ENCODE data around the gene GRID1. TPM values are rescaled to one million over a fixed set of nuclear protein-coding genes. Genes with fewer than 3 reads are reported as not detected.

Gene GRID1
- polyA plus RNA-seq, 1 of the 3 experiments (the other 2 are of a cell fraction) = 0.13 TPM

- no peak for DNase-seq
- ChIA-PET CTCF (no interaction called here), POLR2A (interaction anchor here (0.5 kb wide), 1 partner anchor 107 kb away, joined by 4 read pairs; no protein-coding TSS in a partner anchor)
- Histone ChIP-seq H3K36me3 (replicated peaks in 1 of 2; ENCODE audit: control insufficient read depth in 1 of 2, insufficient read depth in 2 of 2, low read length in 1 of 2) (no peaks in the 10 kb centered on the region), H3K27ac (ENCODE audit: low read depth in 2 of 2, low read length in 1 of 2) (no peak overlapping the region), H3K4me2 (no peak overlapping the region), H3K9me3 (no peaks in the 10 kb centered on the region), H3F3A (replicated peaks; ENCODE audit: insufficient read depth) (no peaks in the 10 kb centered on the region), H3K79me2 (ENCODE audit: insufficient read depth) (no peaks in the 10 kb centered on the region), H3K9me2 (no peaks in the 10 kb centered on the region), H3K4me1 (ENCODE audit: control insufficient read depth in 1 of 2, insufficient read depth in 2 of 2, low read depth in 1 of 2, low read length in 1 of 2) (peaks cover 0 to 29% of the 10 kb centered on the region in 2 experiments; a peak in 2 of 4 replicates), H4K20me1 (ENCODE audit: insufficient read depth) (no peaks in the 10 kb centered on the region), H3K9ac (no peak overlapping the region), H2AFZ (ENCODE audit: low read depth) (no peak overlapping the region), H3K27me3 (ENCODE audit: insufficient read depth) (no peaks in the 10 kb centered on the region), H3K4me3 (ENCODE audit: low read depth in 2 of 2, low read length in 1 of 2) (no peak overlapping the region)
- TF ChIP-seq GABPA (IDR thresholded peaks at IDR 0.05; ENCODE audit: low read depth) (no peak), TAF1 (IDR thresholded peaks at IDR 0.05; ENCODE audit: borderline replicate concordance, low read depth, low read length) (no peak), NFIC (IDR thresholded peaks at IDR 0.05; ENCODE audit: borderline replicate concordance) (no peak), FOSL2 (IDR thresholded peaks at IDR 0.05; ENCODE audit: borderline replicate concordance, low read depth) (no peak), NRF1 (IDR thresholded peaks at IDR 0.05; ENCODE audit: low read depth, low read length) (no peak), JUND (IDR thresholded peaks at IDR 0.05) (no peak), FOXM1 (IDR thresholded peaks at IDR 0.05; ENCODE audit: low read depth) (no peak), MAX (IDR thresholded peaks at IDR 0.05; ENCODE audit: low read depth) (no peak), SIN3A (IDR thresholded peaks at IDR 0.05; ENCODE audit: borderline replicate concordance, low read depth, low read length) (no peak), ELF1 (IDR thresholded peaks at IDR 0.05) (no peak), CHD2 (IDR thresholded peaks at IDR 0.05; ENCODE audit: low read length, partially characterized antibody) (no peak), EZH2phosphoT487 (IDR thresholded peaks at IDR 0.05; ENCODE audit: borderline replicate concordance, low read depth) (no peak), MXI1 (IDR thresholded peaks at IDR 0.05; ENCODE audit: low read depth, low read length) (no peak)
- TF ChIP-seq, protein P1, sequence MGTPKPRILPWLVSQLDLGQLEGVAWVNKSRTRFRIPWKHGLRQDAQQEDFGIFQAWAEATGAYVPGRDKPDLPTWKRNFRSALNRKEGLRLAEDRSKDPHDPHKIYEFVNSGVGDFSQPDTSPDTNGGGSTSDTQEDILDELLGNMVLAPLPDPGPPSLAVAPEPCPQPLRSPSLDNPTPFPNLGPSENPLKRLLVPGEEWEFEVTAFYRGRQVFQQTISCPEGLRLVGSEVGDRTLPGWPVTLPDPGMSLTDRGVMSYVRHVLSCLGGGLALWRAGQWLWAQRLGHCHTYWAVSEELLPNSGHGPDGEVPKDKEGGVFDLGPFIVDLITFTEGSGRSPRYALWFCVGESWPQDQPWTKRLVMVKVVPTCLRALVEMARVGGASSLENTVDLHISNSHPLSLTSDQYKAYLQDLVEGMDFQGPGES (IDR thresholded peaks at IDR 0.05; ENCODE audit: low read depth, low read length) = no peak
- 54% methylated on average over 4 of the region's 4 CpGs for WGBS (ENCODE audit: low lambda C conversion rate)
These were observed 447.0 kb downstream of the GRID1 start for GRCh38 chr10:85919491-85920021.

GRCh38 chr10:85918371-85918770 lies 448.2 kb downstream of the GRID1 start:
- Histone ChIP-seq H2AFZ (ENCODE audit: low read depth) (no peak overlapping the region), H3K9ac (no peak overlapping the region), H3K4me1 (ENCODE audit: control insufficient read depth in 1 of 2, insufficient read depth in 2 of 2, low read depth in 1 of 2, low read length in 1 of 2) (peaks cover 0 to 29% of the 10 kb centered on the region in 2 experiments; a peak in 2 of 4 replicates), H3F3A (replicated peaks; ENCODE audit: insufficient read depth) (no peaks in the 10 kb centered on the region), H3K79me2 (ENCODE audit: insufficient read depth) (no peaks in the 10 kb centered on the region), H3K9me3 (no peaks in the 10 kb centered on the region), H3K9me2 (no peaks in the 10 kb centered on the region), H4K20me1 (ENCODE audit: insufficient read depth) (no peaks in the 10 kb centered on the region), H3K27ac (ENCODE audit: low read depth in 2 of 2, low read length in 1 of 2) (no peak overlapping the region), H3K4me2 (no peak overlapping the region), H3K27me3 (ENCODE audit: insufficient read depth) (no peaks in the 10 kb centered on the region), H3K36me3 (replicated peaks in 1 of 2; ENCODE audit: control insufficient read depth in 1 of 2, insufficient read depth in 2 of 2, low read length in 1 of 2) (no peaks in the 10 kb centered on the region), H3K4me3 (ENCODE audit: low read depth in 2 of 2, low read length in 1 of 2) (no peak overlapping the region)
- ChIA-PET POLR2A (no interaction called here), CTCF (no interaction called here)
- DNase-seq = no peak
- WGBS (ENCODE audit: low lambda C conversion rate) = 48% methylated on average over 3 of the region's 3 CpGs
- no peak for TF ChIP-seq SIN3A (IDR thresholded peaks at IDR 0.05; ENCODE audit: borderline replicate concordance, low read depth, low read length)
- no peak for TF ChIP-seq NRF1 (IDR thresholded peaks at IDR 0.05; ENCODE audit: low read depth, low read length)
- TF ChIP-seq YY1 (IDR thresholded peaks at IDR 0.05; ENCODE audit: low read depth) = no peak
- no peak for TF ChIP-seq RAD21 (IDR thresholded peaks at IDR 0.05; ENCODE audit: low read length)
- TF ChIP-seq CHD2 (IDR thresholded peaks at IDR 0.05; ENCODE audit: low read length, partially characterized antibody) = no peak
- TF ChIP-seq, protein P2, sequence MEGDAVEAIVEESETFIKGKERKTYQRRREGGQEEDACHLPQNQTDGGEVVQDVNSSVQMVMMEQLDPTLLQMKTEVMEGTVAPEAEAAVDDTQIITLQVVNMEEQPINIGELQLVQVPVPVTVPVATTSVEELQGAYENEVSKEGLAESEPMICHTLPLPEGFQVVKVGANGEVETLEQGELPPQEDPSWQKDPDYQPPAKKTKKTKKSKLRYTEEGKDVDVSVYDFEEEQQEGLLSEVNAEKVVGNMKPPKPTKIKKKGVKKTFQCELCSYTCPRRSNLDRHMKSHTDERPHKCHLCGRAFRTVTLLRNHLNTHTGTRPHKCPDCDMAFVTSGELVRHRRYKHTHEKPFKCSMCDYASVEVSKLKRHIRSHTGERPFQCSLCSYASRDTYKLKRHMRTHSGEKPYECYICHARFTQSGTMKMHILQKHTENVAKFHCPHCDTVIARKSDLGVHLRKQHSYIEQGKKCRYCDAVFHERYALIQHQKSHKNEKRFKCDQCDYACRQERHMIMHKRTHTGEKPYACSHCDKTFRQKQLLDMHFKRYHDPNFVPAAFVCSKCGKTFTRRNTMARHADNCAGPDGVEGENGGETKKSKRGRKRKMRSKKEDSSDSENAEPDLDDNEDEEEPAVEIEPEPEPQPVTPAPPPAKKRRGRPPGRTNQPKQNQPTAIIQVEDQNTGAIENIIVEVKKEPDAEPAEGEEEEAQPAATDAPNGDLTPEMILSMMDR (IDR thresholded peaks at IDR 0.05) = no peak
- no peak for TF ChIP-seq GATA2 (CRISPR knock-in tag; IDR thresholded peaks at IDR 0.05)
- no peak for TF ChIP-seq JUND (IDR thresholded peaks at IDR 0.05)
- TF ChIP-seq FOXM1 (IDR thresholded peaks at IDR 0.05; ENCODE audit: low read depth) = no peak
- TF ChIP-seq NFIC (IDR thresholded peaks at IDR 0.05; ENCODE audit: borderline replicate concordance) = no peak
- no peak for TF ChIP-seq TEAD4 (IDR thresholded peaks at IDR 0.05; ENCODE audit: borderline replicate concordance, insufficient read depth)
- no peak for TF ChIP-seq TAF1 (IDR thresholded peaks at IDR 0.05; ENCODE audit: borderline replicate concordance, low read depth, low read length)
- no peak for TF ChIP-seq TCF12 (IDR thresholded peaks at IDR 0.05)
- TF ChIP-seq RXRA (IDR thresholded peaks at IDR 0.05; ENCODE audit: borderline replicate concordance, low read depth) = no peak
- TF ChIP-seq EZH2phosphoT487 (IDR thresholded peaks at IDR 0.05; ENCODE audit: borderline replicate concordance, low read depth) = no peak
- no peak for TF ChIP-seq USF2 (IDR thresholded peaks at IDR 0.05; ENCODE audit: borderline replicate concordance, low read depth, low read length)
- TF ChIP-seq, protein P3, sequence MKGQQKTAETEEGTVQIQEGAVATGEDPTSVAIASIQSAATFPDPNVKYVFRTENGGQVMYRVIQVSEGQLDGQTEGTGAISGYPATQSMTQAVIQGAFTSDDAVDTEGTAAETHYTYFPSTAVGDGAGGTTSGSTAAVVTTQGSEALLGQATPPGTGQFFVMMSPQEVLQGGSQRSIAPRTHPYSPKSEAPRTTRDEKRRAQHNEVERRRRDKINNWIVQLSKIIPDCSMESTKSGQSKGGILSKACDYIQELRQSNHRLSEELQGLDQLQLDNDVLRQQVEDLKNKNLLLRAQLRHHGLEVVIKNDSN (IDR thresholded peaks at IDR 0.05; ENCODE audit: borderline replicate concordance, low read depth) = no peak
- no peak for TF ChIP-seq EP300 (IDR thresholded peaks at IDR 0.05; ENCODE audit: borderline replicate concordance in 1 of 2, low read depth in 1 of 2, low read length in 1 of 2)
